GM19240 (cell line): Measurements from ENCODE around the gene BSPRY.

ENCODE experiments used
- DNase-seq: peaks from one replicate; pipeline ENCODE4 v3.0.0; 2011; ENCODE audit warnings: low spot score; ENCODE audit not compliant: insufficient read length

The BSPRY gene

GRCh38 chr9:113349445-113350094 lies at the start of gene BSPRY:
Gene BSPRY (plus strand): TSS chr9:113349541. CDS start chr9:113349580, 39 bp downstream.
- DNase-seq, result no peak

- DNase-seq, result no peak
Observed at GRCh38 chr9:113299800-113300292, 49.5 kb upstream of the BSPRY start.

GRCh38 chr9:113301548-113301947 lies 47.8 kb upstream of the BSPRY start:
- no peak for DNase-seq

GRCh38 chr9:113302792-113303418 lies 46.4 kb upstream of the BSPRY start, which contains the start of gene RNF183:
Gene RNF183 (minus strand): TSS chr9:113303376. CDS start chr9:113298184, 5,192 bp downstream.
- DNase-seq, result no peak

- DNase-seq, result no peak
Observed at GRCh38 chr9:113306566-113306965, 42.8 kb upstream of the BSPRY start.

- no peak for DNase-seq
Observed at GRCh38 chr9:113307396-113307975, 41.9 kb upstream of the BSPRY start.

GRCh38 chr9:113309204-113309813 lies 40.0 kb upstream of the BSPRY start:
- peak; percentile 8 for DNase-seq

- no peak for DNase-seq
Observed at GRCh38 chr9:113310538-113310937, 38.8 kb upstream of the BSPRY start.

- no peak for DNase-seq
Observed at GRCh38 chr9:113311961-113312360, 37.4 kb upstream of the BSPRY start.

GRCh38 chr9:113313261-113313660 lies 36.1 kb upstream of the BSPRY start:
- no peak for DNase-seq

- no peak for DNase-seq
Observed at GRCh38 chr9:113315231-113315630, 34.1 kb upstream of the BSPRY start.

GRCh38 chr9:113316030-113316429 lies 33.3 kb upstream of the BSPRY start:
- no peak for DNase-seq

GRCh38 chr9:113317777-113318176 lies 31.6 kb upstream of the BSPRY start:
- no peak for DNase-seq

- no peak for DNase-seq
Observed at GRCh38 chr9:113319054-113319453, 30.3 kb upstream of the BSPRY start.

GRCh38 chr9:113320051-113320450 lies 29.3 kb upstream of the BSPRY start:
- DNase-seq, result no peak

- DNase-seq, result no peak
Observed at GRCh38 chr9:113322671-113323070, 26.7 kb upstream of the BSPRY start.

GRCh38 chr9:113326230-113326629 lies 23.1 kb upstream of the BSPRY start:
- no peak for DNase-seq

- no peak for DNase-seq
Observed at GRCh38 chr9:113328045-113328782, 21.1 kb upstream of the BSPRY start.

GRCh38 chr9:113331780-113332179 lies 17.6 kb upstream of the BSPRY start:
- DNase-seq, result no peak

- DNase-seq, result no peak
Observed at GRCh38 chr9:113337714-113338113, 11.6 kb upstream of the BSPRY start.

GRCh38 chr9:113340011-113340699 lies 9.2 kb upstream of the BSPRY start, which contains the start of gene WDR31:
Gene WDR31 (minus strand): TSS chr9:113340275. CDS start chr9:113332022, 8,253 bp downstream.
- DNase-seq, result peak; percentile 90
